RWPE1 (cell line): Measurements from ENCODE around the gene MBNL3.

ENCODE experiments used
- CTCF ChIA-PET: fragments of 350-600 bp; sonication (Branson Sonifier 250); formaldehyde crosslinking; extraction: SDS; loops from one replicate; lab custom pipeline; 2021; lab: Yijun Ruan, JAX
- POLR2A ChIA-PET: fragments of 400-600 bp; formaldehyde crosslinking; extraction: SDS; loops from one replicate; lab custom pipeline; 2020; ENCODE audit warnings: antibody characterized with exemption; ENCODE audit not compliant: low non-redundant PET; lab: Yijun Ruan, JAX
- DNase-seq: peaks from one replicate; pipeline ENCODE4 v3.0.0; 2012; ENCODE audit warnings: low spot score
- H3K27ac ChIP-seq: fragments of 450-650 bp; 2 replicates; pipeline ENCODE4 v1.5.1; 2017
- CTCF ChIP-seq: fragments of 450-650 bp; conservative IDR thresholded peaks from 2 replicates; pipeline ENCODE4 v1.5.1; 2017; ENCODE audit warnings: low read depth, mild to moderate bottlenecking

Gene MBNL3

DNA sequence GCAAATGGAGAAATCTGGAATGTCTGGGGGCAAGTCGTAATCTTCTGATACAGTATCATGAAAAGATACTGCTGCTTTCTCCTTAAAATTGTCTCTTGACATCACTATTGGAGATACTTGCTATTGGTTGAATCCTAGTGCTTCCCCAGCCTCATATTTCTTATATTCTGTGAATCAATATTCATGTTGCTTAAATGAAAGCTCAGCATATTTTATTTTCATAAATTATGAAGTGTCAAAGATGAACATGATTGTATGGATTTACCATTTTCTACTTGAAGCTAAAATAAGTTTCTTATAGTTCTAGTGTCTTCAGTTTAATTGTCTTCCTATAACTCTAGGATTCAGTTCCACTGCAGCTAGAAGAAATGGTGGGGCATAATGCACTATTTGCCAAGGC, 29.6 kb upstream of the MBNL3 start:
- CTCF ChIA-PET = no interaction called here
- no peak for DNase-seq
- no peak overlapping the region for H3K27ac ChIP-seq
- no peak for TF ChIP-seq CTCF
- POLR2A ChIA-PET = no interaction called here

DNA sequence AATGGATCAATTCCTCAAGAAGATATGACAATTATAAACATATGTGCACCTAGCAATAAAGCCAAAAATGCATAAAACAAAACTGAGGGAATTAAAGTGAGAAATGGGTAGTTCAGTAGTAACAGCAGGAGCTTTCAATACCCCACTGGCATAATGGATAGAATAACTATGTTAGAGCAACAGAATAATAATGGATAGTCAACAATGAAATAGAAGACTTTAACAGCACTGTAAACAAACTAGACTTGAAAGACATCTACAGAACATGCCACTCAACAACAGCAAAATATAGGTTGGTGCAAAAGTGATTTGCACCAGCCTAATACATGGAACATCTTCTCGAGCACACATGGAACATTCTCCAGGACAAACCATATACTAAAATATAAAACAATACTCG, 20.0 kb upstream of the MBNL3 start:
- no peak for TF ChIP-seq CTCF
- no peak overlapping the region for H3K27ac ChIP-seq
- CTCF ChIA-PET = no interaction called here
- POLR2A ChIA-PET = no interaction called here
- no peak for DNase-seq

DNA sequence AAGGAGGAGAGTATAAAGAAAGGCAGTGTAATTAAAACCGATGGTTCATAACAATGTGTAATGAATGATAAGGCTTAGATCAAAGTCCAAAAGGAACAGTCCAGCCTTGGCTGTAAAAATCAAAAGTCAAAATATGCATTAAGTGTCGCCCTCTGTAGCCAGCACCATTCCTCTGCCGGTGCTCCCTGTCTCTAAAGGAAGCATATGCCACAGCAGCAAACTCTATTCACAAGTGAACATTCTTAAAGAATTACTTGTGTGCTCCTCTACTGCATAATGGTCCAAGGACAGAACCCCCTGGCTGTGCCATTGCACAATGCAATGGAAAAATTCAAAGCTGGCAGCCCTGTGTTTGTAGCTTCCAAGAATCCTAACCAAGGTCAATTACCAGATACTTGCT, 16.3 kb upstream of the MBNL3 start:
- DNase-seq = no peak
- no peak for TF ChIP-seq CTCF
- ChIA-PET CTCF (no interaction called here), POLR2A (no interaction called here)
- H3K27ac ChIP-seq = no peak overlapping the region

DNA sequence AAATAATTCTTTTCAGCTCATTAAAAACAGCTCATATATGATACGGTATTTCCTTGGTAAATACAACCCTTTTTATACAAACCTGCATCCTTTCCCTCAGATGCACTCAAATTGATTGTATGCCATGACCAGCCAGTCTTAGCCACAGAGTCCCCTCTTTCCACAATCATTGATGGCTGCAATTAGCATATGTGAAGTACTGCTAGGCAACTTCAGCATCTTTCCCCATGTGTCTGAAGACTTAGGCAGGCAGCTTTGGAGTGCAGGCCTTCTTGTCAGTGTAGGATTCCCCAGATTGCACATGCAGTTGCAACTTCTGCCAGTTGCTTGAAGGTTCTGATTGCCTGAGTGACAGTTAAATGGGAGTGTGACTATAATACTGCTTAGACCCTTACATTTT, 15.6 kb upstream of the MBNL3 start:
- TF ChIP-seq CTCF = no peak
- CTCF ChIA-PET = no interaction called here
- DNase-seq = no peak
- POLR2A ChIA-PET = no interaction called here
- no peak overlapping the region for H3K27ac ChIP-seq

DNA sequence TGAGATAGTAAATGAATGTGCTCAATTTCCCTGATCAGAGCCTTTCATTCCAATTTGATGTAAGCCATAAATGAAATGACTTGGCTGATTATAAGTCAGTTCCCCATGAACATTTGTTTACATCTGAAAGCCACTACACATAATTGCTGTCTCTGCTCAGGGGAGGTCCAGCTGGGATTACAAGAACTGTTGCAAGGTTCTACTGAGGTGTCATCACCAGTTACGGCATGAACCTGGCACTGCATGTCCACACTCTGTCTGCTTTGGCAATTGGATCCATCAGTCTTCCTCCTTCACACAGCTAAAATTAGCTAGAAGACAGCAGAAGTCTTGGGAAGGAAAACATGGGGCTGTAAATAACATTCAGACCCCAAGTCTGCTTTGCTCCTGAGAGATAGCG, 12.8 kb upstream of the MBNL3 start:
- ChIA-PET POLR2A (no interaction called here), CTCF (no interaction called here)
- TF ChIP-seq CTCF = no peak
- DNase-seq = no peak
- no peak overlapping the region for H3K27ac ChIP-seq

DNA sequence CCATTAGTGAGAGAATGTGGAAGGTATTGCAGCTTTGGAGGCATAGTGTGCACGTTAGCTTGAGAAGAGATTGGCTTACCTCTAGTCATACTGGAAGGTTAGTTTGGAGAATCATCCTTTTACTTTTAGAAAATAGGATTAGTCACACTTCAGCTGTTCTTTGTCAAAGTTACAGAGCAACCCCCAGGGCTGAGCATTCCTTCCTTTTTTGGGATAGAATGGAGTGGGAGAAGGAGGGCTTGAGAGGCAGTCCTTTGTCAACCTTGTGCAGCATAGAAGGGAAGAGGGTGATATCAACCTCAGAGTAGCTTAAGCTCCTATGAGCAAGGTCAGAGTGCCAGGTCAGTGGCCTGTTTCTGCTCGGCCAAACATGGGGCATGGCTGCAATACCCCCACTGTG, 8.6 kb upstream of the MBNL3 start:
- DNase-seq = no peak
- ChIA-PET CTCF (no interaction called here), POLR2A (no interaction called here)
- no peak overlapping the region for H3K27ac ChIP-seq
- no peak for TF ChIP-seq CTCF

DNA sequence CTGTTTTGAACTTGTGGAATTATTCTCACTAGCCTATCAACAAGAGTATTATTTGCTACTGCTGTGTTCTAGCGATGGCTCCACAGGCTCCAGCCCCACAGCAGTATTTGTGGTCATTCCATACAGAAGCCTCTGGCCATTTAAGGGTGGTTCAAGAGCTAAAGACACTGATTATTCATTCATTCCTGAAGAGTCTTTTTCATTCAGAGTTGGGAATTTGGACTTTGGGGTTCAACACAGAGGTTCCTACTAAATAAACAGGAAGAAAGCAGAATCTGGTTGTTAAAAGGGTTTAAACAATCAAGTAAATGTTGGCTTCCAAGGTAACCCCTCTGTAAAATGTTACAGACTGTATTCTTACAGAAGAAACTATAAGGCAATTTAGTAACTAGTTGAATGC, 4.3 kb upstream of the MBNL3 start:
- POLR2A ChIA-PET = no interaction called here

More for the DNA sequence above, 4.3 kb upstream of the MBNL3 start:
- no peak for DNase-seq
- TF ChIP-seq CTCF = no peak
- no peak overlapping the region for H3K27ac ChIP-seq
- CTCF ChIA-PET = no interaction called here
